GM23338 (cell line): ENCODE data around the gene MINK1. TPM values are rescaled to one million over a fixed set of nuclear protein-coding genes. Genes with fewer than 3 reads are reported as not detected.

ENCODE experiments used
- ATAC-seq: fragments of 200-7000 bp; cut with Tn5 transposase; 3 replicates; pipeline ENCODE4 v1.9.1; 2020
- DNase-seq: peaks from one replicate; pipeline ENCODE4 v3.0.0-alpha.2; 2015; ENCODE audit warnings: low spot score
- H2AFZ ChIP-seq: fragments of 200-600 bp; sonication (generic); 2 replicates; pipeline ENCODE4 v1.8.0; 2016; ENCODE audit warnings: antibody characterized with exemption, mild to moderate bottlenecking, moderate library complexity
- H3F3A ChIP-seq: fragments of 200-600 bp; sonication (generic); replicated peaks from 2 replicates; pipeline ENCODE4 v1.8.0; 2017; ENCODE audit warnings: antibody characterized with exemption, mixed run types, low read depth
- H3K27ac ChIP-seq: fragments of 200-600 bp; sonication (generic); 2 replicates; pipeline ENCODE4 v1.6.1; 2016; ENCODE audit warnings: low read depth
- H3K27me3 ChIP-seq: fragments of 200-600 bp; sonication (generic); 2 replicates; pipeline ENCODE4 v1.8.0; 2016; ENCODE audit warnings: mild to moderate bottlenecking, mixed run types, moderate library complexity; ENCODE audit not compliant: insufficient read depth
- H3K36me3 ChIP-seq: fragments of 200-600 bp; sonication (generic); 2 replicates; pipeline ENCODE4 v1.8.0; 2016; ENCODE audit warnings: mild to moderate bottlenecking; ENCODE audit not compliant: insufficient read depth
- H3K4me1 ChIP-seq: fragments of 200-600 bp; sonication (generic); 2 replicates; pipeline ENCODE4 v1.8.0; 2016; ENCODE audit warnings: mild to moderate bottlenecking, moderate library complexity; ENCODE audit not compliant: insufficient read depth
- H3K4me2 ChIP-seq: fragments of 200-600 bp; sonication (generic); 2 replicates; pipeline ENCODE4 v1.7.1; 2017; ENCODE audit warnings: mixed run types
- H3K4me3 ChIP-seq: fragments of 200-600 bp; sonication (generic); 2 replicates; pipeline ENCODE4 v1.6.1; 2016; ENCODE audit warnings: mixed run types
- H3K79me2 ChIP-seq: fragments of 200-600 bp; sonication (generic); replicated peaks from 2 replicates; pipeline ENCODE4 v1.8.0; 2017; ENCODE audit warnings: mild to moderate bottlenecking; ENCODE audit not compliant: insufficient read depth
- H3K9me2 ChIP-seq: fragments of 200-600 bp; sonication (generic); 2 replicates; pipeline ENCODE4 v1.8.0; 2017; ENCODE audit not compliant: insufficient read depth
- H4K20me1 ChIP-seq: fragments of 200-600 bp; sonication (generic); replicated peaks from 2 replicates; pipeline ENCODE4 v1.8.0; 2017; ENCODE audit warnings: mild to moderate bottlenecking; ENCODE audit not compliant: insufficient read depth
- H3K27ac Mint-ChIP-seq: 2 replicates; pipeline ENCODE4 v1.8.0; 2020; ENCODE audit warnings: inconsistent platforms, mild to moderate bottlenecking, moderate library complexity, mixed read lengths
- H3K27me3 Mint-ChIP-seq: 3 replicates; pipeline ENCODE4 v1.8.0; 2022; ENCODE audit warnings: low read depth, mild to moderate bottlenecking, moderate library complexity, mixed read lengths, inconsistent platforms; ENCODE audit not compliant: insufficient read depth, poor library complexity
- H3K36me3 Mint-ChIP-seq: 3 replicates; pipeline ENCODE4 v1.8.0; 2021; ENCODE audit warnings: low read depth, mild to moderate bottlenecking, inconsistent platforms, moderate library complexity, mixed read lengths
- H3K4me1 Mint-ChIP-seq: 3 replicates; pipeline ENCODE4 v1.8.0; 2020; ENCODE audit warnings: mild to moderate bottlenecking, inconsistent platforms, mixed read lengths
- H3K4me3 Mint-ChIP-seq: 3 replicates; pipeline ENCODE4 v1.8.0; 2021; ENCODE audit warnings: moderate library complexity, mild to moderate bottlenecking, inconsistent platforms, mixed read lengths
- H3K9me3 Mint-ChIP-seq: 3 replicates; pipeline ENCODE4 v1.8.0; 2020; ENCODE audit warnings: moderate library complexity, mild to moderate bottlenecking, inconsistent platforms, mixed read lengths
- CREB1 ChIP-seq: fragments of 250-450 bp; sonication (Bioruptor Pico); IDR thresholded peaks from 2 replicates; pipeline ENCODE4 v1.5.0; 2020; ENCODE audit warnings: low read depth, mild to moderate bottlenecking, moderate library complexity
- ETS1 ChIP-seq: IDR thresholded peaks from 2 replicates; pipeline ENCODE4 v1.6.1; 2016; ENCODE audit warnings: antibody characterized with exemption
- EZH2 ChIP-seq: fragments of 200-600 bp; sonication (generic); IDR thresholded peaks from one replicate; pipeline ENCODE4 v1.8.0; 2017; ENCODE audit warnings: antibody characterized with exemption, mild to moderate bottlenecking, low read depth; ENCODE audit not compliant: unreplicated experiment
- EZH2phosphoT487 ChIP-seq: fragments of 200-600 bp; sonication (generic); IDR thresholded peaks from one replicate; pipeline ENCODE4 v1.8.1; 2018; ENCODE audit warnings: antibody characterized with exemption; ENCODE audit not compliant: unreplicated experiment
- JUNB ChIP-seq: IDR thresholded peaks from one replicate; pipeline ENCODE4 v1.6.1; 2016; ENCODE audit warnings: antibody characterized with exemption; ENCODE audit not compliant: unreplicated experiment
- NANOG ChIP-seq: IDR thresholded peaks from 2 replicates; pipeline ENCODE4 v1.6.1; 2016; ENCODE audit warnings: antibody characterized with exemption, borderline replicate concordance
- POLR2AphosphoS5 ChIP-seq: IDR thresholded peaks from 2 replicates; pipeline ENCODE4 v1.6.1; 2016; ENCODE audit warnings: antibody characterized with exemption, low read depth
- STAT1 ChIP-seq: IDR thresholded peaks from one replicate; pipeline ENCODE4 v1.6.1; 2016; ENCODE audit warnings: antibody characterized with exemption; ENCODE audit not compliant: unreplicated experiment
- ZNF114 ChIP-seq: fragments of 250-450 bp; sonication (Bioruptor Pico); IDR thresholded peaks from 2 replicates; pipeline ENCODE4 v1.5.0; 2020; ENCODE audit warnings: mild to moderate bottlenecking, moderate library complexity
- ZNF331 ChIP-seq: fragments of 250-450 bp; sonication (Bioruptor Pico); IDR thresholded peaks from 2 replicates; pipeline ENCODE4 v1.5.0; 2020; ENCODE audit warnings: low read depth, mild to moderate bottlenecking, moderate library complexity
- ZNF462 ChIP-seq: fragments of 250-450 bp; sonication (Bioruptor Pico); IDR thresholded peaks from 2 replicates; pipeline ENCODE4 v1.5.0; 2020; ENCODE audit warnings: mild to moderate bottlenecking, moderate library complexity
- polyA plus RNA-seq: library from polyadenylated mRNA; unstranded; fragments of >200 nt; fragmentation: Nextera tagmentation; extraction: Ambion mirVana; gene quantifications from 2 replicates; pipeline ENCODE4 v1.2.1, GENCODE V29; 2016
- total RNA-seq: library from RNA; depleted of rRNA; stranded (reverse); fragments of >200 nt; shearing (Covaris generic); gene quantifications from 2 replicates; pipeline ENCODE4 v1.2.3, GENCODE V29; 2014
- TF ChIP-seq, protein P1 (sequence below), 2 experiments: fragments of 200-600 bp in 1 of 2; sonication (generic) in 1 of 2; conservative IDR thresholded peaks; 2 replicates each; pipeline versions ENCODE4 v1.5.1 to v1.6.1; 2016 to 2017; ENCODE audit warnings: antibody characterized with exemption in 2 of 2, low read depth in 2 of 2, mild to moderate bottlenecking in 2 of 2, moderate library complexity in 1 of 2
- TF ChIP-seq, protein P2 (sequence below): IDR thresholded peaks from one replicate; pipeline ENCODE4 v1.6.1; 2018; ENCODE audit warnings: antibody characterized with exemption; ENCODE audit not compliant: unreplicated experiment

The MINK1 gene
- total and polyA plus RNA-seq, 2 experiments from 2014 or later: 17.3 to 54.9 TPM

DNA sequence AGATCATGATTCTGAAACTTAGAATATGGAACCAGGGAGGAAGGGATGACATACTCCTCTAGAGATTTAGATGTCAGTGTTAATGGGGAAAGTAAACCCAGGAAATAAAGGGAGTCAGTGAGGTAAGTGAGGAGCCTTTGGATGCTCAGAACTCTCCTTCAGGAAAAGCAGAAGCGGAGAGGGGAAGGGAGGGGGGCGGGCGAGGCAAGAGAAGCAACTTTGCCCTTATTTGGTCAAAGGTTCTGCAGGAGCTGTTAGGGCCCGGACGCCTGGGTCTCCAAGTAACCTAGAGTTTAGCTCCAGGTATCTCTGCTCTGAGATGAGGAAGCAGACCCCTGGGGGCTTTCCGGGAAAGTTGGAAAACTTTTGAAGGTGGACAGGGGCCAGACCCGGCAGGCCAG, 113.9 kb downstream of the MINK1 start:
- Mint-ChIP-seq H3K27me3 (peaks cover 37% of the 10 kb centered on the region), H3K4me3 (peak overlapping the region; percentile 92), H3K4me1 (peaks cover 42% of the 10 kb centered on the region), H3K36me3 (peaks cover 56% of the 10 kb centered on the region), H3K9me3 (no peaks in the 10 kb centered on the region; the same call in 2 of the 3 replicates), H3K27ac (peak overlapping the region; percentile 80)
- H3K4me1 ChIP-seq: peaks cover 41% of the 10 kb centered on the region
- H4K20me1 ChIP-seq: peaks cover 22% of the 10 kb centered on the region
- peaks cover 44% of the 10 kb centered on the region for H3K79me2 ChIP-seq
- H3K9me2 ChIP-seq: no peaks in the 10 kb centered on the region
- no peak for DNase-seq
- no peaks in the 10 kb centered on the region for H3K27me3 ChIP-seq
- H3K4me2 ChIP-seq: peak overlapping the region; percentile 96
- peak overlapping the region; percentile 96 for H3K4me3 ChIP-seq
- no peak for ATAC-seq
- peaks cover 47% of the 10 kb centered on the region for H3F3A ChIP-seq
- peaks cover 21% of the 10 kb centered on the region for H3K36me3 ChIP-seq
- no peak overlapping the region for H2AFZ ChIP-seq
- no peak for TF ChIP-seq ZNF114 (CRISPR knock-in tag)
- TF ChIP-seq ZNF462 (CRISPR knock-in tag): no peak
- TF ChIP-seq ETS1: no peak
- no peak for TF ChIP-seq ZNF331
- no peak for TF ChIP-seq STAT1
- TF ChIP-seq JUNB: no peak
- TF ChIP-seq, protein P1, sequence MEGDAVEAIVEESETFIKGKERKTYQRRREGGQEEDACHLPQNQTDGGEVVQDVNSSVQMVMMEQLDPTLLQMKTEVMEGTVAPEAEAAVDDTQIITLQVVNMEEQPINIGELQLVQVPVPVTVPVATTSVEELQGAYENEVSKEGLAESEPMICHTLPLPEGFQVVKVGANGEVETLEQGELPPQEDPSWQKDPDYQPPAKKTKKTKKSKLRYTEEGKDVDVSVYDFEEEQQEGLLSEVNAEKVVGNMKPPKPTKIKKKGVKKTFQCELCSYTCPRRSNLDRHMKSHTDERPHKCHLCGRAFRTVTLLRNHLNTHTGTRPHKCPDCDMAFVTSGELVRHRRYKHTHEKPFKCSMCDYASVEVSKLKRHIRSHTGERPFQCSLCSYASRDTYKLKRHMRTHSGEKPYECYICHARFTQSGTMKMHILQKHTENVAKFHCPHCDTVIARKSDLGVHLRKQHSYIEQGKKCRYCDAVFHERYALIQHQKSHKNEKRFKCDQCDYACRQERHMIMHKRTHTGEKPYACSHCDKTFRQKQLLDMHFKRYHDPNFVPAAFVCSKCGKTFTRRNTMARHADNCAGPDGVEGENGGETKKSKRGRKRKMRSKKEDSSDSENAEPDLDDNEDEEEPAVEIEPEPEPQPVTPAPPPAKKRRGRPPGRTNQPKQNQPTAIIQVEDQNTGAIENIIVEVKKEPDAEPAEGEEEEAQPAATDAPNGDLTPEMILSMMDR (conservative IDR thresholded peaks at IDR 0.05; ENCODE audit: low read depth in 2 of 2): no peak
- TF ChIP-seq, protein P2, sequence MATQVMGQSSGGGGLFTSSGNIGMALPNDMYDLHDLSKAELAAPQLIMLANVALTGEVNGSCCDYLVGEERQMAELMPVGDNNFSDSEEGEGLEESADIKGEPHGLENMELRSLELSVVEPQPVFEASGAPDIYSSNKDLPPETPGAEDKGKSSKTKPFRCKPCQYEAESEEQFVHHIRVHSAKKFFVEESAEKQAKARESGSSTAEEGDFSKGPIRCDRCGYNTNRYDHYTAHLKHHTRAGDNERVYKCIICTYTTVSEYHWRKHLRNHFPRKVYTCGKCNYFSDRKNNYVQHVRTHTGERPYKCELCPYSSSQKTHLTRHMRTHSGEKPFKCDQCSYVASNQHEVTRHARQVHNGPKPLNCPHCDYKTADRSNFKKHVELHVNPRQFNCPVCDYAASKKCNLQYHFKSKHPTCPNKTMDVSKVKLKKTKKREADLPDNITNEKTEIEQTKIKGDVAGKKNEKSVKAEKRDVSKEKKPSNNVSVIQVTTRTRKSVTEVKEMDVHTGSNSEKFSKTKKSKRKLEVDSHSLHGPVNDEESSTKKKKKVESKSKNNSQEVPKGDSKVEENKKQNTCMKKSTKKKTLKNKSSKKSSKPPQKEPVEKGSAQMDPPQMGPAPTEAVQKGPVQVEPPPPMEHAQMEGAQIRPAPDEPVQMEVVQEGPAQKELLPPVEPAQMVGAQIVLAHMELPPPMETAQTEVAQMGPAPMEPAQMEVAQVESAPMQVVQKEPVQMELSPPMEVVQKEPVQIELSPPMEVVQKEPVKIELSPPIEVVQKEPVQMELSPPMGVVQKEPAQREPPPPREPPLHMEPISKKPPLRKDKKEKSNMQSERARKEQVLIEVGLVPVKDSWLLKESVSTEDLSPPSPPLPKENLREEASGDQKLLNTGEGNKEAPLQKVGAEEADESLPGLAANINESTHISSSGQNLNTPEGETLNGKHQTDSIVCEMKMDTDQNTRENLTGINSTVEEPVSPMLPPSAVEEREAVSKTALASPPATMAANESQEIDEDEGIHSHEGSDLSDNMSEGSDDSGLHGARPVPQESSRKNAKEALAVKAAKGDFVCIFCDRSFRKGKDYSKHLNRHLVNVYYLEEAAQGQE: no peak
- TF ChIP-seq CREB1: no peak
- TF ChIP-seq EZH2phosphoT487: no peak
- no peak for TF ChIP-seq EZH2
- no peak for TF ChIP-seq NANOG
- TF ChIP-seq POLR2AphosphoS5: no peak
- H3K27ac ChIP-seq: peak overlapping the region; percentile 100
